NCI-H128 (cell line): ENCODE data around the gene FRMD6.

Source experiments
- DNase-seq: peaks from one replicate; lab custom pipeline; 2025; ENCODE audit not compliant: unreplicated experiment; lab: John Stamatoyannopoulos, UW

Gene FRMD6

GRCh38 chr14:51663783-51664326 lies 12.1 kb downstream of the FRMD6 start:
- DNase-seq = no peak

GRCh38 chr14:51666070-51666469 lies 14.4 kb downstream of the FRMD6 start:
- no peak for DNase-seq

GRCh38 chr14:51666826-51667225 lies 15.1 kb downstream of the FRMD6 start:
- DNase-seq = no peak

GRCh38 chr14:51668870-51669269 lies 17.2 kb downstream of the FRMD6 start:
- DNase-seq = no peak

GRCh38 chr14:51674294-51675002 lies 22.7 kb downstream of the FRMD6 start:
- no peak for DNase-seq

GRCh38 chr14:51676549-51676948 lies 24.8 kb downstream of the FRMD6 start:
- DNase-seq = no peak

GRCh38 chr14:51677266-51677665 lies 25.6 kb downstream of the FRMD6 start:
- DNase-seq = no peak

GRCh38 chr14:51677738-51678137 lies 26.0 kb downstream of the FRMD6 start:
- no peak for DNase-seq

- DNase-seq = no peak
Observed at GRCh38 chr14:51680031-51680430, 28.3 kb downstream of the FRMD6 start.

GRCh38 chr14:51681411-51681810 lies 29.7 kb downstream of the FRMD6 start:
- no peak for DNase-seq

GRCh38 chr14:51682411-51682810 lies 30.7 kb downstream of the FRMD6 start:
- DNase-seq = no peak

- no peak for DNase-seq
Observed at GRCh38 chr14:51684760-51685159, 33.0 kb downstream of the FRMD6 start.

GRCh38 chr14:51691176-51691575 lies 39.5 kb downstream of the FRMD6 start:
- no peak for DNase-seq

- no peak for DNase-seq
Observed at GRCh38 chr14:51692646-51693045, 40.9 kb downstream of the FRMD6 start.

GRCh38 chr14:51697848-51698247 lies 46.1 kb downstream of the FRMD6 start:
- DNase-seq = no peak

- DNase-seq = no peak
Observed at GRCh38 chr14:51701951-51702350, 50.2 kb downstream of the FRMD6 start.

GRCh38 chr14:51703787-51704186 lies 52.1 kb downstream of the FRMD6 start:
- DNase-seq = no peak

- no peak for DNase-seq
Observed at GRCh38 chr14:51704545-51704944, 52.8 kb downstream of the FRMD6 start.

- no peak for DNase-seq
Observed at GRCh38 chr14:51707327-51707726, 55.6 kb downstream of the FRMD6 start.

- no peak for DNase-seq
Observed at GRCh38 chr14:51711505-51711904, 59.8 kb downstream of the FRMD6 start.

- no peak for DNase-seq
Observed at GRCh38 chr14:51715250-51715649, 63.5 kb downstream of the FRMD6 start.

GRCh38 chr14:51715742-51716141 lies 64.0 kb downstream of the FRMD6 start:
- no peak for DNase-seq

- no peak for DNase-seq
Observed at GRCh38 chr14:51716610-51717009, 64.9 kb downstream of the FRMD6 start.
